IPS DF 6.9 (cell line): ENCODE measurements around the gene JADE3.

ENCODE experiments used
- DNase-seq: peaks from one replicate; pipeline ENCODE4 v3.0.0-alpha.2; 2013; ENCODE audit warnings: low read depth, low spot score
- H3K27ac ChIP-seq: one replicate; pipeline ENCODE4 v1.5.1; 2013; ENCODE audit warnings: low read length, control low read depth
- H3K27me3 ChIP-seq: 2 replicates; pipeline ENCODE4 v1.6.1; 2013; ENCODE audit warnings: mild to moderate bottlenecking, low read length; ENCODE audit not compliant: control insufficient read depth, insufficient read depth
- H3K36me3 ChIP-seq: 2 replicates; pipeline ENCODE4 v1.6.1; 2013; ENCODE audit warnings: low read length; ENCODE audit not compliant: control insufficient read depth, insufficient read depth
- H3K4me1 ChIP-seq: 2 replicates; pipeline ENCODE4 v1.6.1; 2013; ENCODE audit warnings: low read length; ENCODE audit not compliant: control insufficient read depth, insufficient read depth
- H3K4me3 ChIP-seq: 2 replicates; pipeline ENCODE4 v1.5.1; 2013; ENCODE audit warnings: mild to moderate bottlenecking, low read length
- H3K9me3 ChIP-seq: 2 replicates; pipeline ENCODE4 v1.6.1; 2013; ENCODE audit warnings: low read length, inconsistent platforms; ENCODE audit not compliant: control insufficient read depth, insufficient read depth
- WGBS: extraction: QIAGEN DNeasy Blood & Tissue Kit; methylation state at CpG from one replicate; pipeline ENCODE4 v1.1.7; 2013; ENCODE audit warnings: mixed read lengths, missing lambda C conversion rate; ENCODE audit not compliant: insufficient read length, insufficient coverage; 5-methylcytosine and 5-hydroxymethylcytosine counted together

The JADE3 gene

GRCh38 chrX:46992070-46992469 lies 79.8 kb downstream of the JADE3 start:
- H3K36me3 ChIP-seq, result no peaks in the 10 kb centered on the region
- no peak overlapping the region for H3K4me3 ChIP-seq
- H3K9me3 ChIP-seq, result no peaks in the 10 kb centered on the region
- no CpG with 5 or more reads among the region's 6 CpGs for WGBS
- H3K27me3 ChIP-seq, result no peaks in the 10 kb centered on the region
- no peak overlapping the region for H3K27ac ChIP-seq
- DNase-seq, result no peak
- peaks cover 3% of the 10 kb centered on the region; the same call in 1 of the 2 replicates for H3K4me1 ChIP-seq

GRCh38 chrX:46994096-46994495 lies 81.9 kb downstream of the JADE3 start:
- Histone ChIP-seq H3K36me3 (no peaks in the 10 kb centered on the region), H3K9me3 (no peaks in the 10 kb centered on the region), H3K27me3 (no peaks in the 10 kb centered on the region), H3K4me1 (peaks cover 3% of the 10 kb centered on the region; the same call in 1 of the 2 replicates), H3K4me3 (no peak overlapping the region), H3K27ac (no peak overlapping the region)
- DNase-seq, result no peak

- no peak overlapping the region for H3K4me3 ChIP-seq
- H3K27me3 ChIP-seq, result no peaks in the 10 kb centered on the region
- WGBS, result no CpG with 5 or more reads among the region's 4 CpGs
These were observed 99.9 kb downstream of the JADE3 start for GRCh38 chrX:47012131-47012530.

GRCh38 chrX:47026198-47026597 lies 114.0 kb downstream of the JADE3 start:
- H3K27me3 ChIP-seq, result no peaks in the 10 kb centered on the region
- no peak overlapping the region for H3K4me3 ChIP-seq

More at GRCh38 chrX:47012131-47012530, 99.9 kb downstream of the JADE3 start:
- DNase-seq, result no peak
- Histone ChIP-seq H3K4me1 (no peaks in the 10 kb centered on the region), H3K27ac (no peak overlapping the region), H3K9me3 (no peaks in the 10 kb centered on the region), H3K36me3 (no peaks in the 10 kb centered on the region)

GRCh38 chrX:47030339-47030738 lies 118.1 kb downstream of the JADE3 start:
- Histone ChIP-seq H3K27ac (no peak overlapping the region), H3K4me3 (no peak overlapping the region), H3K9me3 (no peaks in the 10 kb centered on the region), H3K36me3 (no peaks in the 10 kb centered on the region), H3K4me1 (no peaks in the 10 kb centered on the region), H3K27me3 (no peaks in the 10 kb centered on the region)
- peak; percentile 22 for DNase-seq

More at GRCh38 chrX:47026198-47026597, 114.0 kb downstream of the JADE3 start:
- Histone ChIP-seq H3K27ac (no peak overlapping the region), H3K4me1 (no peaks in the 10 kb centered on the region), H3K36me3 (no peaks in the 10 kb centered on the region), H3K9me3 (no peaks in the 10 kb centered on the region)
- no peak for DNase-seq

GRCh38 chrX:47047989-47048388 lies 135.8 kb downstream of the JADE3 start:
- no CpG with 5 or more reads among the region's 5 CpGs for WGBS
- Histone ChIP-seq H3K9me3 (no peaks in the 10 kb centered on the region), H3K27ac (no peak overlapping the region), H3K4me3 (no peak overlapping the region), H3K36me3 (no peaks in the 10 kb centered on the region), H3K27me3 (no peaks in the 10 kb centered on the region), H3K4me1 (no peaks in the 10 kb centered on the region)
- DNase-seq, result no peak

GRCh38 chrX:47059142-47059874 lies 147.1 kb downstream of the JADE3 start:
- H3K4me1 ChIP-seq, result no peaks in the 10 kb centered on the region
- no peak for DNase-seq
- no CpG with 5 or more reads among the region's 1 CpG for WGBS
- peaks cover 3% of the 10 kb centered on the region; the same call in 1 of the 2 replicates for H3K36me3 ChIP-seq
- no peak overlapping the region for H3K4me3 ChIP-seq
- H3K9me3 ChIP-seq, result no peaks in the 10 kb centered on the region
- no peak overlapping the region for H3K27ac ChIP-seq
- H3K27me3 ChIP-seq, result no peaks in the 10 kb centered on the region

GRCh38 chrX:47060708-47061107 lies 148.5 kb downstream of the JADE3 start:
- Histone ChIP-seq H3K4me3 (no peak overlapping the region), H3K27me3 (no peaks in the 10 kb centered on the region), H3K27ac (no peak overlapping the region), H3K36me3 (peaks cover 3% of the 10 kb centered on the region; the same call in 1 of the 2 replicates), H3K4me1 (no peaks in the 10 kb centered on the region), H3K9me3 (no peaks in the 10 kb centered on the region)
- no peak for DNase-seq
- no CpG with 5 or more reads among the region's 2 CpGs for WGBS

GRCh38 chrX:47061238-47061919 lies 149.2 kb downstream of the JADE3 start:
- DNase-seq, result no peak
- no peaks in the 10 kb centered on the region for H3K4me1 ChIP-seq
- no peaks in the 10 kb centered on the region for H3K27me3 ChIP-seq
- no peak overlapping the region for H3K27ac ChIP-seq
- no peaks in the 10 kb centered on the region for H3K9me3 ChIP-seq
- no CpG with 5 or more reads among the region's 2 CpGs for WGBS
- H3K4me3 ChIP-seq, result no peak overlapping the region
- H3K36me3 ChIP-seq, result peaks cover 3% of the 10 kb centered on the region; the same call in 1 of the 2 replicates

- H3K27ac ChIP-seq, result no peak overlapping the region
- H3K4me1 ChIP-seq, result no peaks in the 10 kb centered on the region
- WGBS, result no CpG with 5 or more reads among the region's 2 CpGs
These were observed 151.0 kb downstream of the JADE3 start for GRCh38 chrX:47063179-47063578.

GRCh38 chrX:47068214-47068613 lies 156.0 kb downstream of the JADE3 start:
- Histone ChIP-seq H3K27ac (no peak overlapping the region), H3K4me3 (no peak overlapping the region), H3K4me1 (no peaks in the 10 kb centered on the region), H3K36me3 (no peaks in the 10 kb centered on the region), H3K27me3 (no peaks in the 10 kb centered on the region), H3K9me3 (no peaks in the 10 kb centered on the region)
- DNase-seq, result no peak
- WGBS, result no CpG with 5 or more reads among the region's 3 CpGs

More at GRCh38 chrX:47063179-47063578, 151.0 kb downstream of the JADE3 start:
- H3K27me3 ChIP-seq, result no peaks in the 10 kb centered on the region
- H3K4me3 ChIP-seq, result no peak overlapping the region
- no peak for DNase-seq
- H3K9me3 ChIP-seq, result no peaks in the 10 kb centered on the region
- H3K36me3 ChIP-seq, result no peaks in the 10 kb centered on the region
